ENCODE results near the gene CAP1.
"Not testable (repeated sequence)": the region's sequence is repeated elsewhere in the genome, so short reads cannot be mapped to it uniquely, and the experiment has no call there.

The CAP1 gene

GRCh38 chr1:40078512-40079333 lies 38.2 kb downstream of the CAP1 start:
- H3K4me3 ChIP-seq: no peak overlapping the region
- peaks cover 0 to 75% (median 16%) of the 10 kb centered on the region in 3 donors for H3K36me3 ChIP-seq
- H3K9me3 ChIP-seq: no peaks in the 10 kb centered on the region
- peak; percentile 50 to 69 for TF ChIP-seq CTCF (IDR thresholded peaks at IDR 0.05)
- H3K27ac ChIP-seq: no peak overlapping the region
- intact Hi-C loops (cut with DNase I; ENCODE audit: low total_unique reads): no loop called here
- peaks cover 0 to 8% (median 0%) of the 10 kb centered on the region in 4 donors for H3K4me1 ChIP-seq
- no peaks in the 10 kb centered on the region for H3K27me3 ChIP-seq
- DNase-seq: no peak

- Histone ChIP-seq H3K27me3 (no peaks in the 10 kb centered on the region), H3K36me3 (peaks cover 0 to 69% (median 17%) of the 10 kb centered on the region in 3 donors), H3K9me3 (no peaks in the 10 kb centered on the region), H3K27ac (no peak overlapping the region), H3K4me1 (peaks cover 0 to 9% (median under 1%) of the 10 kb centered on the region in 4 donors), H3K4me3 (no peak overlapping the region)
- TF ChIP-seq CTCF (IDR thresholded peaks at IDR 0.05): no peak
- intact Hi-C loops (cut with DNase I; ENCODE audit: low total_unique reads): no loop called here
- no peak for DNase-seq
Observed at GRCh38 chr1:40079774-40080400, 39.4 kb downstream of the CAP1 start.

GRCh38 chr1:40081871-40082270 lies 41.3 kb downstream of the CAP1 start:
- H3K27me3 ChIP-seq: no peaks in the 10 kb centered on the region
- no peak overlapping the region for H3K4me3 ChIP-seq
- peaks cover 0 to 64% (median 23%) of the 10 kb centered on the region in 3 donors for H3K36me3 ChIP-seq
- DNase-seq: no peak
- peaks cover 0 to 6% (median 2%) of the 10 kb centered on the region in 4 donors for H3K4me1 ChIP-seq
- TF ChIP-seq CTCF (IDR thresholded peaks at IDR 0.05): no peak
- no peaks in the 10 kb centered on the region for H3K9me3 ChIP-seq
- intact Hi-C loops (cut with DNase I; ENCODE audit: low total_unique reads): no loop called here
- H3K27ac ChIP-seq: no peak overlapping the region

GRCh38 chr1:40084750-40085149 lies 44.2 kb downstream of the CAP1 start:
- Histone ChIP-seq H3K36me3 (peaks cover 22 to 66% (median 35%) of the 10 kb centered on the region in 3 donors), H3K4me3 (peak overlapping the region in 1 of 2 donors; percentile 23)
- DNase-seq: peak; percentile 74 to 77
- intact Hi-C loops (cut with DNase I; ENCODE audit: low total_unique reads); H3K4me1 ChIP-seq; H3K27ac ChIP-seq; H3K9me3 ChIP-seq; H3K27me3 ChIP-seq: not testable (repeated sequence)
- peak; percentile 35 to 80 for TF ChIP-seq CTCF (IDR thresholded peaks at IDR 0.05)

GRCh38 chr1:40090652-40091355 lies 50.3 kb downstream of the CAP1 start:
- peaks cover 45 to 73% (median 53%) of the 10 kb centered on the region in 3 donors for H3K36me3 ChIP-seq
- H3K27me3 ChIP-seq: no peaks in the 10 kb centered on the region
- no peak for DNase-seq
- H3K4me3 ChIP-seq: no peak overlapping the region
- H3K9me3 ChIP-seq: no peaks in the 10 kb centered on the region
- intact Hi-C loops (cut with DNase I; ENCODE audit: low total_unique reads): no loop called here
- no peak for TF ChIP-seq CTCF (IDR thresholded peaks at IDR 0.05)
- no peak overlapping the region for H3K27ac ChIP-seq
- peaks cover 0 to 7% (median under 1%) of the 10 kb centered on the region in 4 donors for H3K4me1 ChIP-seq

Data from tibial artery (tissue), 4 donors.